ENCODE data around the gene SDHAF3.

GRCh38 chr7:97081521-97082300, 35.8 kb upstream of the SDHAF3 start:
- TF ChIP-seq, protein P1, sequence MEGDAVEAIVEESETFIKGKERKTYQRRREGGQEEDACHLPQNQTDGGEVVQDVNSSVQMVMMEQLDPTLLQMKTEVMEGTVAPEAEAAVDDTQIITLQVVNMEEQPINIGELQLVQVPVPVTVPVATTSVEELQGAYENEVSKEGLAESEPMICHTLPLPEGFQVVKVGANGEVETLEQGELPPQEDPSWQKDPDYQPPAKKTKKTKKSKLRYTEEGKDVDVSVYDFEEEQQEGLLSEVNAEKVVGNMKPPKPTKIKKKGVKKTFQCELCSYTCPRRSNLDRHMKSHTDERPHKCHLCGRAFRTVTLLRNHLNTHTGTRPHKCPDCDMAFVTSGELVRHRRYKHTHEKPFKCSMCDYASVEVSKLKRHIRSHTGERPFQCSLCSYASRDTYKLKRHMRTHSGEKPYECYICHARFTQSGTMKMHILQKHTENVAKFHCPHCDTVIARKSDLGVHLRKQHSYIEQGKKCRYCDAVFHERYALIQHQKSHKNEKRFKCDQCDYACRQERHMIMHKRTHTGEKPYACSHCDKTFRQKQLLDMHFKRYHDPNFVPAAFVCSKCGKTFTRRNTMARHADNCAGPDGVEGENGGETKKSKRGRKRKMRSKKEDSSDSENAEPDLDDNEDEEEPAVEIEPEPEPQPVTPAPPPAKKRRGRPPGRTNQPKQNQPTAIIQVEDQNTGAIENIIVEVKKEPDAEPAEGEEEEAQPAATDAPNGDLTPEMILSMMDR (IDR thresholded peaks at IDR 0.05), result no peak
- TF ChIP-seq ZFX (IDR thresholded peaks at IDR 0.05; ENCODE audit: borderline replicate concordance), result no peak
